ENCODE results near the gene RNASEH1.

RNASEH1 gene

DNA sequence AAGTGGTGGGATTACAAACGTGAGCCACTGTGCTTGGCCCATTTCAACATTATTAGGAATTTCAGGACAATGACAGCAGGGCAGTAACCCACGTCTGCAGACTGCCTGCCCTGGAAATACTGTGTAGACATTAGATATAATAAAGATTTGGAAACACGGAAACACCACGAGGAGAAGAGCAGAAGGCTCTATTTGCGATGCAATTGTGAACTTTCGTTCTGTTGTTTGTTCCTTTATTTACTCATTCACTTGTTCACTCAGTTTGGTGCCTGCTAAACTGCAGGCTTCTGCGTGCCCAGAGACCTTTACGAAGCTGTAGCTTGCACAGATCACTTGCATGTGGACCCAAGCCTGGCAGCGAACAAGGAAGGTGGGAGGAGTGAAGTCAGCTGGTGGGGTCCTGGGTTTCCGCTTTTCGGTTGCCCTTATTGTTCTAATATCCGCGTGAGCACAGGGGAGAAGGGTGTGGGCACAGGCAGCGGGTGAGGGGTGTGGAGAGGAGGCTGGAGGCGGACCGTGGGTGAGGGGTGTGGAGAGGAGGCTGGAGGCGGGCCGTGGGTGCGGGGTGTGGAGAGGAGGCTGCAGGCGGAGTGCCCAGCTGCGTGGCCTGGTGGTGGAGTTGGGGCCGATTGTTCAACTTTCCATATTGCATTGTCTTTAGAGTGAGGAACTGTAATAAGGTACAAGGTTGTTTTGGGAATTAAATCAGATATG is 40.2 kb upstream of the RNASEH1 start:
- in situ Hi-C loops (cut with MboI; ENCODE audit: low pct_unique_long_range_greater_than_20kb, low sequenced_read_pairs, unreplicated experiment) = no loop called here
- peak; percentile 12 for DNase-seq (ENCODE audit: low spot score)
- TF ChIP-seq, protein P1, sequence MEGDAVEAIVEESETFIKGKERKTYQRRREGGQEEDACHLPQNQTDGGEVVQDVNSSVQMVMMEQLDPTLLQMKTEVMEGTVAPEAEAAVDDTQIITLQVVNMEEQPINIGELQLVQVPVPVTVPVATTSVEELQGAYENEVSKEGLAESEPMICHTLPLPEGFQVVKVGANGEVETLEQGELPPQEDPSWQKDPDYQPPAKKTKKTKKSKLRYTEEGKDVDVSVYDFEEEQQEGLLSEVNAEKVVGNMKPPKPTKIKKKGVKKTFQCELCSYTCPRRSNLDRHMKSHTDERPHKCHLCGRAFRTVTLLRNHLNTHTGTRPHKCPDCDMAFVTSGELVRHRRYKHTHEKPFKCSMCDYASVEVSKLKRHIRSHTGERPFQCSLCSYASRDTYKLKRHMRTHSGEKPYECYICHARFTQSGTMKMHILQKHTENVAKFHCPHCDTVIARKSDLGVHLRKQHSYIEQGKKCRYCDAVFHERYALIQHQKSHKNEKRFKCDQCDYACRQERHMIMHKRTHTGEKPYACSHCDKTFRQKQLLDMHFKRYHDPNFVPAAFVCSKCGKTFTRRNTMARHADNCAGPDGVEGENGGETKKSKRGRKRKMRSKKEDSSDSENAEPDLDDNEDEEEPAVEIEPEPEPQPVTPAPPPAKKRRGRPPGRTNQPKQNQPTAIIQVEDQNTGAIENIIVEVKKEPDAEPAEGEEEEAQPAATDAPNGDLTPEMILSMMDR (IDR thresholded peaks at IDR 0.05; ENCODE audit: extremely low read depth, insufficient read depth, missing control alignments) = no peak

DNA sequence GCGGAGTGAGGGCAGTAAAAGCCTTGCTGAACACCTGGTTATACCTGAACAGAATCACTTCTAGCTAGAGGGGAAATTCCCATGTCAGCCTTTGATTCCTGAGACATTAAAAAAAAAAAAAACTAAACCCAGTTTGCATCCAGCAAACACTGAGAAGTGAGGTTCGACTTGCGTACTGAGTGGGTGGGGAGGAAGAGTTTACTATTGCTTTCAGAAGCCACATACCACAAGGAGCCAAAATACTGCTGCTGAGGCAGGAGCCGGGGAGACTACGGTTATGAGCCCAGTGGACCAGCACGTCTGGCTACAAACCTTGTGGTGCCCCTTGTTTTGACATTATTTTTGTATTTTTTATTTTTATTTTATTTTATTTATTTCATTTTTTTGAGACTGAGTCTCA is 39.4 kb upstream of the RNASEH1 start:
- DNase-seq (ENCODE audit: low spot score) = peak; percentile 78
- in situ Hi-C loops (cut with MboI; ENCODE audit: low pct_unique_long_range_greater_than_20kb, low sequenced_read_pairs, unreplicated experiment) = no loop called here
- TF ChIP-seq, protein P1 (IDR thresholded peaks at IDR 0.05; ENCODE audit: extremely low read depth, insufficient read depth, missing control alignments) = no peak

DNA sequence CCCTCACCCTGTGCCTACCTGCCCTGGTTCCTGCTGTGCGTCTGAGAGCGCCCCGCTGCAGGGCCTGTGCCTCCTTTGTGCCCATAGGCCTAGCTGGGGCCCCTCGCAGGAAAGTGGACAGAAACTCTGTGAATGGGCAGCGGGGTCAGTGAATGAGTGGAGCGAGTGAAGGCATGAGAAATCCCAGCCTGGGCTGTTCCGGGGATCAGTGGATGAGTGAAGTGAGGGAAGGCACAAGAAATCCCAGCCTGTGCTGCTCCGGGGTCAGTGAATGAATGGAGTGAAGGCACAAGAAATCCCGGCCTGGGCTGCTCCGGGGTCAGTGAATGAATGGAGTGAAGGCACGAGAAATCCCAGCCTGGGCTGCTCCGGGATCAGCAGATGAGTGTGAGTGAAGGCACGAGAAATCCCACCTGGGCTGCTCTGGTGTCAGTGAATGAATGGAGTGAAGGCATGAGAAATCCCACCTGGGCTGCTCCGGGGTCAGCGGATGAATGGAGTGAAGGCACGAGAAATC is 38.8 kb upstream of the RNASEH1 start:
- in situ Hi-C loops (cut with MboI; ENCODE audit: low pct_unique_long_range_greater_than_20kb, low sequenced_read_pairs, unreplicated experiment) = no loop called here
- no peak for DNase-seq (ENCODE audit: low spot score)

DNA sequence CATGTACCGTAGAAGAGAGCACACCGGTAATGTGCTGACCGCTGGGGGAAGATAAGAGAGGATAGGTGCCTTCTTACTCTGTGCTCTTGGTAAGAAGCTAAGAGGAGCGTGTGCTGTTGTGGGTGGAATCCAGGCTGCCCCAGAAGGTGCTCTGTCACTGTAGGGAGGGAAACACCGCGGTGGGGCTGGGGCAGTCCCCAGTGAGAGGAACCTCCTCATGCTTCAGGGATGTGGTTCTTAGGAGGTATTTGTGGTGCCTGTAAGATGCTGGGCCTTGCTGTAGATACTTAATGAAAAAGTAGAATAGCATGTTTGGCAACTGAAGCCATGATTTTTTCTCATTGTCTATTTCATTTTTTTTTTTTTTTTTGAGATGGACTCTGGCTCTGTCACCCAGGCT is 37.9 kb upstream of the RNASEH1 start:
- TF ChIP-seq, protein P1 (IDR thresholded peaks at IDR 0.05; ENCODE audit: extremely low read depth, insufficient read depth, missing control alignments) = no peak
- DNase-seq (ENCODE audit: low spot score) = peak; percentile 87
- in situ Hi-C loops (cut with MboI; ENCODE audit: low pct_unique_long_range_greater_than_20kb, low sequenced_read_pairs, unreplicated experiment) = no loop called here

More for the DNA sequence above, 38.8 kb upstream of the RNASEH1 start:
- TF ChIP-seq, protein P1 (IDR thresholded peaks at IDR 0.05; ENCODE audit: extremely low read depth, insufficient read depth, missing control alignments) = no peak

DNA sequence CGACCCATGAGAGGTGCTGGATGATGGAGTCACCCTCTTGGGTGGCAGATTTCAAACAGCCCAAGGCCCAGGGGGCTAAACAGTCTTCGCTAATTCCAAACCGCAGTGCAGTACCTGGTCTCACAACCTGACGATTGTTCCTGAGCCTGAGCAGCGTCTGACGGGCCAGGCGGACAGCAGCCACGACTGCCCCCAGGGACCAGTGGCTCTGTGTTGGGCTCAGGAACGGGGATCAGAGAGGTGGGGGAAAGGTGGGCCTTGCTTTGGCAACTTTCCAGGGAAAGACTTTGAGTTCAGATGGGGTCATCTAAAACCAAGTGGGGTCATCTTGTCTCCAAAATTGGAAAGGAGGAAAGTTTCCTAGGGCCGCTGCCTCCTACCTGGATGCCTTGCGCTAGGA is 37.3 kb upstream of the RNASEH1 start:
- DNase-seq (ENCODE audit: low spot score) = no peak
- in situ Hi-C loops (cut with MboI; ENCODE audit: low pct_unique_long_range_greater_than_20kb, low sequenced_read_pairs, unreplicated experiment) = no loop called here
- TF ChIP-seq, protein P1 (IDR thresholded peaks at IDR 0.05; ENCODE audit: extremely low read depth, insufficient read depth, missing control alignments) = no peak

DNA sequence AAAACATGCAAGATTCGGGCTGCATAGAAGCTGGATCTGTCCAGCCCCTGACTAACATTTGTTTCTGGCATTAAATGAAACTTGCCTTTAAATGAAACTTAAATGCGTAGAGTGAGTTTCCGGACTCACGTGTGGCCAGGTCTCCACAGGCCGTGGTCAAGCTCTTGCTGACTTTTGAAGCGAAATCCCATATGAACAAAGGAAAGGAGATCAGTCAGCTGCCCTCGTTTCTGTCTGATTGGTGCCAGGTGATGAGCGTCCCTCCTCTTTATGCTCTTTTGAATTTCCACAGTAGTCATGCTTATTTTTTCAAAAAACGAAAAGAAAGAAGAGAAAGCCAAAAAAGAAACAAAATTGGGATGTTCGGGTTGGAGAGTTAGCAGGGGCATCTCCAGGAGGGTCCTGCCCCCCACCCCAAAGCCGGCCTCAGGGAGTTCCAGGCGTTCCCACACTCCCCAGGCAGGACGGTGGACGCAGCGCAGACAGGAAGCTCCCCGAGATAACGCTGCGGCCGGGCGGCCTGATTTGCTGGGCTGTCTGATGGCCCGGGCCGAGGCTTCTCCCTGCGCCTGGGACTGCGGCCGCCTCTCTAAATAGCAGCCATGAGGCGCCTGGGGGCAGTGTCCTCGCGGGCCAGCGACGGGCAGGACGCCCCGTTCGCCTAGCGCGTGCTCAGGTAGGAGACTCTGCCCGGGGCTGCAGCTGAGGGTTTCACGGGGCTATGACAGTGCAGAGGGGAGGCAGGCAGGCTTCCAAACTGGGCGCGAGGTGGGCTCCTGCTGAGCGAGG is 36.6 kb upstream of the RNASEH1 start, which contains the start of gene COLEC11:
COLEC11 (plus strand) TSS at position 620 of the 789 bp plus-strand sequence. CDS start 9,229 bp downstream, outside the sequence.
- in situ Hi-C loops (cut with MboI; ENCODE audit: low pct_unique_long_range_greater_than_20kb, low sequenced_read_pairs, unreplicated experiment) = no loop called here
- DNase-seq (ENCODE audit: low spot score) = no peak
- TF ChIP-seq, protein P1 (IDR thresholded peaks at IDR 0.05; ENCODE audit: extremely low read depth, insufficient read depth, missing control alignments) = no peak
